ENCODE results near the gene CHRNB4. TPM values are rescaled to one million over a fixed set of nuclear protein-coding genes. Genes with fewer than 3 reads are reported as not detected.

The CHRNB4 gene
- total RNA-seq, 1 donor from 2014 or later: not detected

- peaks cover 0 to 11% of the 10 kb centered on the region in 2 donors for H3K4me1 ChIP-seq
- DNase-seq (ENCODE audit: low spot score in 2 of 2): peak in 1 of 2 donors; percentile 46
Measured at GRCh38 chr15:78620021-78620526, 20.9 kb downstream of the CHRNB4 start.

GRCh38 chr15:78619022-78619950 lies 21.7 kb downstream of the CHRNB4 start:
- no peak for DNase-seq (ENCODE audit: low spot score in 2 of 2)
- TF ChIP-seq CTCF (IDR thresholded peaks at IDR 0.05): no peak
- intact Hi-C loops (cut with DNase I): loop anchor here (5.0 kb wide), 1 partner anchor 563 kb away; no protein-coding TSS in a partner anchor
- Histone ChIP-seq H3K27me3 (peaks cover 13% of the 10 kb centered on the region), H3K4me3 (peak overlapping the region in 1 of 2 donors; percentile 53), H3K9me3 (no peaks in the 10 kb centered on the region), H3K36me3 (no peaks in the 10 kb centered on the region), H3K4me1 (peaks cover 0 to 11% of the 10 kb centered on the region in 2 donors), H3K27ac (no peak overlapping the region)

More at GRCh38 chr15:78620021-78620526, 20.9 kb downstream of the CHRNB4 start:
- H3K9me3 ChIP-seq: no peaks in the 10 kb centered on the region
- peak in 1 of 3 experiments; percentile 5 for TF ChIP-seq CTCF (IDR thresholded peaks at IDR 0.05)
- peak overlapping the region; percentile 51 to 53 for H3K4me3 ChIP-seq
- intact Hi-C loops (cut with DNase I): no loop called here
- H3K36me3 ChIP-seq: no peaks in the 10 kb centered on the region
- H3K27me3 ChIP-seq: peaks cover 13% of the 10 kb centered on the region
- H3K27ac ChIP-seq: no peak overlapping the region

- intact Hi-C loops (cut with DNase I): loop anchor here (1.0 to 5.0 kb wide), 3 partner anchors 91 to 564 kb away; no protein-coding TSS in a partner anchor
- no peaks in the 10 kb centered on the region for H3K9me3 ChIP-seq
- H3K27ac ChIP-seq: no peak overlapping the region
Measured at GRCh38 chr15:78618490-78618934, 22.5 kb downstream of the CHRNB4 start.

GRCh38 chr15:78618064-78618463 lies 22.9 kb downstream of the CHRNB4 start:
- no peak for DNase-seq (ENCODE audit: low spot score in 2 of 2)
- peaks cover 0 to 11% of the 10 kb centered on the region in 2 donors for H3K4me1 ChIP-seq
- no peaks in the 10 kb centered on the region for H3K9me3 ChIP-seq
- no peak for TF ChIP-seq CTCF (IDR thresholded peaks at IDR 0.05)
- no peak overlapping the region for H3K27ac ChIP-seq
- intact Hi-C loops (cut with DNase I): loop anchor here (1.0 to 5.0 kb wide), 3 partner anchors 91 to 564 kb away; no protein-coding TSS in a partner anchor
- H3K27me3 ChIP-seq: peaks cover 13% of the 10 kb centered on the region
- no peak overlapping the region for H3K4me3 ChIP-seq
- no peaks in the 10 kb centered on the region for H3K36me3 ChIP-seq

More at GRCh38 chr15:78618490-78618934, 22.5 kb downstream of the CHRNB4 start:
- Histone ChIP-seq H3K4me1 (peaks cover 0 to 11% of the 10 kb centered on the region in 2 donors), H3K36me3 (no peaks in the 10 kb centered on the region), H3K27me3 (peaks cover 13% of the 10 kb centered on the region), H3K4me3 (no peak overlapping the region)
- DNase-seq (ENCODE audit: low spot score in 2 of 2): peak in 1 of 2 donors; percentile 94
- TF ChIP-seq CTCF (IDR thresholded peaks at IDR 0.05): peak; percentile 70 to 90 (median 81)

GRCh38 chr15:78617516-78617915 lies 23.5 kb downstream of the CHRNB4 start:
- Histone ChIP-seq H3K27me3 (peaks cover 13% of the 10 kb centered on the region), H3K27ac (no peak overlapping the region), H3K4me3 (no peak overlapping the region), H3K9me3 (no peaks in the 10 kb centered on the region), H3K4me1 (peaks cover 0 to 11% of the 10 kb centered on the region in 2 donors), H3K36me3 (no peaks in the 10 kb centered on the region)
- no peak for TF ChIP-seq CTCF (IDR thresholded peaks at IDR 0.05)
- no peak for DNase-seq (ENCODE audit: low spot score in 2 of 2)
- intact Hi-C loops (cut with DNase I): loop anchor here (5.0 kb wide), 1 partner anchor 565 kb away; no protein-coding TSS in a partner anchor

All from ascending aorta (tissue), 2 donors.